ENCODE results near the gene AHNAK.
"Not testable (repeated sequence)": the region's sequence is repeated elsewhere in the genome, so short reads cannot be mapped to it uniquely, and the experiment has no call there.

AHNAK gene

DNA sequence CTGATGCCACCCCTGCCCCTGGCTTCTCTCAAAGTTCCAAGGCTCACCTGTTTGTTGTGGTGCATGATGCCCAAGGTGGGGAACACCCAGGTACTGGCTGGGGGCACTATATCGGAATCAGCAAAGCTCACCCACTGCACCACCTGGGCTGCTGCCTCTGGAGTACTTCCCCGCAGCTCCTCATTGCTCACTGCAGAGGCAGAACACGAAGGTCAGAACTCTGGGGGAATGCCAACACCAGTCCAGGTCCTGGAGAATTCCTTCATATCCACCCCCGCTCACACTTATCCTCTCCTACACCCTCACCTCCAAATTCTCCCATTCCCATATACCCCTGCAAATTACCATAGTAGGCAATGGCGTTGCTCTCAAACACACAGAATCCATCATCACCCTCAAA lies 24.9 kb upstream of the AHNAK start:
- DNase-seq = not testable (repeated sequence)

DNA sequence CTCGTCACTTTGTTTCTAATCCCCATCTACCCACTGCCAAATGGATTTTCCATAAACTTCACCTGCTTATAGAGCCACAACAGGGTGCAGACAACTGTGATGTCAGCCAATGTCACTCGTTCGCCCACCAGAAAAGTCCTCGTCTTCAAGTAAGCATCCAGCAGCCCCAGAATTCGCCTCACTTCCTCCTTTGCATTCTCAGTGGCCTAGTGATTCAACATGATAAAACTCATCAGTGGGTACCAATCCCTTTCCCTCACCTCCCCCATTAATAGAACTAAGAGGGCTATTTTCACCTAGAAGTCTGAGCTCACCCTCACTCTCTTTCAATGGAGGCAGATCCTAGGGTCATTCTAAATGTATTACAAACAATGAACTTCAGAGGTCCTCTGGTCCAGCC lies 24.3 kb upstream of the AHNAK start:
- not testable (repeated sequence) for DNase-seq

DNA sequence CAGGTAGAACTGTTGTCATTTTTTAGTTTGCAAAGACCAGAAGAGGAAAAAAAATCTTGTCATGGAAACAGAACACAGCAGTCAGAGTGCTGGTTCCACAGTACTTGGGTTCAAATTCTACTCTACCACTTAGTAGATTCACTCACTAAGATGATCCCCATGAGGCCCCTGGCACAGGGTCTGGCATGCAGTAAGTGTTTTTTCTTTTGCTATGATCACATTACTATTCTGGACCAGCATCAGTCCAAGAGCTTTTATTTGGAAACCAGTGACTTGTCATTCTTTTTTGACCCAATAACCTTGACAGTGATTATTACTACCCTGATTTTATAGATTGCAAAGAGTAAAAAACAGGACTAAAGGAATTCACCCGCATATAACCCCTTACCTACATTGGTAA lies 23.0 kb upstream of the AHNAK start:
- DNase-seq = no peak

DNA sequence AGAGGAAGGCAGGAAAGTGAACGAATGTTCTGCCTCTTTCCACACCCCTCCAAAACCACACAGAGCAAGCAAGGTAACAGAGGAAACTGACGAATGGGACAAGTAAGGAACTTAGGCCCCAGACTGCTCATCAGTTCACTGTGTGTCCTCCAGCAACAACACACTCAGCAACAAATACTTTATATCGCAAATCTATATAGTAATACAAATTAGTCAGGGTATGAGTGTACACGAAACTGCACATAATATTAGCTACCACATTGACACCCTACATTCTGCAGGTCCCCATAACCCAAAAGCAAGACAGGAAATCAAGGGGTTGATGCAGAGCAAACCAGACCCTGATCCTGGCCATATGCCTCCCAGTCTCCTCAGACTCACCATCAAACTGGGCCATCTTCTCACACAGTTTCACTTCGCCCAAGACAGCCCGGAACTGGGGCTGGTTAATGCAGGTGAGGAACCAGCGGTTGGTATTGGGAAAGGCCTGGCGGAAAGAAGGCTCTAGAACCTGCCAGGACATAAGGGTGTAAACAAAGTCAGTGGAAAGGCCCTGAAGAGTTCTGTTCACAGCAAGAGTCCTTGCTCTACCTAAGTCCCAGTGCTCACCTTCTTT lies 20.5 kb upstream of the AHNAK start:
- DNase-seq = no peak

DNA sequence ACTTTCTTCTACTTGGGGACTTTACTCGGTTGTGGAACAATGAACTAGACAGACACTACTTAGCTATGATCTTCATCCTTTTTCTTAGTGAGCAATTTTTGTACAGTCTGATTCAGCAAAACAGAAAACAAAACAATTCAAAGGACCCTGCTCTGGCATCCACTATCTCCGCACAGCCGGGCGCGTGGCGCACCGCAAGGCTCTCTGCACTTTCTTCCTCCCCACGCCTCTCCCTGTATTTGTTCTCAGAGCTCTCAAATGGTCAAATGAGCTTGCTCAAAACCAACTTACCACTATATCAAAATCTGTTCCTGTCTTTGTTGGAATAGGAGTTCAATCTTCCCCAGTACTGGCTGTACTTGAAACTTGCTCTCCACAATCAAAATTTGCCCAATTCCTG lies 19.6 kb upstream of the AHNAK start:
- DNase-seq = no peak

DNA sequence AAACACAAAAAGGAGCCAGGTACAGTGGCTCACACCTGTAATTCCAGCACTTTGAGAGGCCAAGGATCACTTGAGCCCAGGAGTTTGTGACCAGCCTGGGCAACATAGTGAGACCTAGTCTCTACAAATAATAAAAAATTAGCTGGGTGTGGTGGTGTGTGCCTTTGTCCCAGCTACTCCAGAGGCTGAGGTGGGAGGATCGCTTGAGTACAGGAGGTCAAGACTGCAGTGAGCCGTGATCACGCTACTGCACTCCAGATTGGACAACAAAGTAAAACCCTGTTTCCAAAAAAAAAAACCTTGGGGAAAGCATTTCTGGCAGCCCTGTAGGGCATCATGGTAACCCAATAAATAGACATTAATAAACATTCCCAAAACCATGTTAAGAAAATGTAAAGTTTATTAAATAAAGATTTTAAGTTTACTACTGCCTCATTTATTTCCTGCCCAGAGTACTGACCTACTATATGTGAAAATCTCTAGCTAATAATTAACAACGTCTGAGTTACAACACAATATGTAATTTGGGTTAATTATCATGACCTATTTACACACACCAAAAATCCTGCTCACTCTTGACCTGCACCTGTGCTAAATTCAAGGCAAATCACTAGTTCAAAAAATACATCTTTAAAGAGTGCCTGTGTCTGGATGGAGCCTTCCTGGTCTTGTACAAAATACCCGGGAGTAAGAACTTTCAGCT lies 18.6 kb upstream of the AHNAK start:
- no peak for DNase-seq

DNA sequence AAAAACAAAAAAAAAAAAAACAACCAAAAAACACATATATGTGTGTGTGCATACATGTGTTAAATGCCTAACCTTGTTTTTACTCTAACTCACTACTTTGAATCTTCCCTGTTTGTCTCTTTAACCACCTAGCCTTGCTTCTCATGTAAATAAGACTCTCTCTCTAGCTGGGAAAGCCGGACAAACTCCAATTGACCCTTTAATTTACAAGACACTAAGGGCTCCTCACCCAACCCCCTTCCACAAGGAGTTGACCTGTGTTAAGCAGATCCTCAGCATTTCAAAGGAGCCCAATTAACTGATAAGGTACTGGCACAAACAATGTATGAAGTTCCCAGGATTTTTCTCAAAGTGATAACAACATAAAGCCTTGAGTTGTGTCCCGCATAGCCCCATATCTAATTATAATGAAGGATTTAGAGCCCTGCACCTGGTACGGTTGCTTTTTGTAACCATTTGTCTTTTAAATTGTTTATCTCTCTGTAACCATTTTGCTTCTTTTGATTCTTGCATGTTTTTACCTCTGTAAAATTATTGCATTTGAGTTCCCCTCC lies 15.1 kb upstream of the AHNAK start:
- DNase-seq = not testable (repeated sequence)

DNA sequence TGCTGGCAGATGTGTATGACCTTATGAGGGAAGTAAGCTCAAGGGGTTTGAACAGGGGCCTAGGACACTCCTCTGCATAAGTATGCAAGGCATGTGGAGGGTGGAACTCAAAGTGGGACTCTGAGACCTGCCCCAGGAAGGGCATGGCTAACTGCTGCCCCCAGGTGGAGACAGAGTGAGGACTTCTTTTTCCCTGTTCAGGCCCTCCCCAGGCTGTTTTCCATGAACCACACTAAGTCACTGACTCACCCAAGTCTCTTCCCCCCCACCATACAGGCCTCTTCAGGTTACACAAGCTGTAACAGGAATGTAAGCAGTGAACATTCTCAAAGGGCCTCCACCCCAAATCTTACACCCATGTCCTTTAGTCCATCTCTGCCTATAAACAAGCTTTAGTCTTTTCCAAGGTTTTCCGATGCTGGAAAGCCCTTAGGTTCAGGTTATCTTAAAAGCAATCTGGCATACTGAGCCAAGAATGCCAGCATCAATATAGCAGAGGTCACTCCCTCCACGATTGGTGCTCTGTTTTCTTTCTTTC lies 14.0 kb upstream of the AHNAK start:
- DNase-seq = no peak

DNA sequence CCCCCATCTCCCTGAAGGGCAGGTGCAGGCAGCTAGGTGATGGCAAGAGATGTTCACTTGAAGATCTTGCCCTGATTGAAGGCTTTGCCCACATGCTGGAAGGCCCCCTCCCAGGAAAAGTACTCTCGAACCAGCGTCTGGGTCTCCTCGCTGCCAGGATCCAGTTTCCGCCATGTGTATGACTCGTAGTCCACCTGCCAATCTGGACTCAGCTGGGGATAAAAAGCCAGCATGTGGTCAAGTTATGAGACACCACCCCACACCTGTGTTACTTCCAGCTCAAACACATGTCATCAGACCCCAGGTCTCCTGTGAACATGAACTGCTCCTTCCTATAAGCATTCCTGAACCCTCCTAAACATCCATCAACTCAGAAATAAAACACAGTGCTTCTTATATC lies 13.0 kb upstream of the AHNAK start:
- not testable (repeated sequence) for DNase-seq

DNA sequence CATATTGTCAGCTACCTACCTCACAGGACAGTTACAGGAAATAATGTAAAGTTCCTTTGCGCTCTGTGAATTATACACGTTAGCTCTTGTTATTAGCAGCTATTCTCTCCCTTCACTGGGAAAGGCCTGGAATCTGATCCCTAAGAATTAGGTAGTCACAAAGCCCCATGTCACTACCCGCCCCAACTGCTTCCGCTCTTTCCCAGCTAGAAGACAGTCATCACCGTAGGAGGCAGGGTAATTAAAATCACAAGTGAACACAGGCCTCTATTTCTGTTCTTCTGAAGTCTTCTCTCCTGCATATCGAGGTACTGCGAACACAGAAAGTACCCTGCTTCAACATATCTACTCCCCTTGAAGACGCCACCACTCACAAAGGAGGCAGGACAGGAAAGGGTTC lies 12.6 kb upstream of the AHNAK start:
- DNase-seq = no peak

DNA sequence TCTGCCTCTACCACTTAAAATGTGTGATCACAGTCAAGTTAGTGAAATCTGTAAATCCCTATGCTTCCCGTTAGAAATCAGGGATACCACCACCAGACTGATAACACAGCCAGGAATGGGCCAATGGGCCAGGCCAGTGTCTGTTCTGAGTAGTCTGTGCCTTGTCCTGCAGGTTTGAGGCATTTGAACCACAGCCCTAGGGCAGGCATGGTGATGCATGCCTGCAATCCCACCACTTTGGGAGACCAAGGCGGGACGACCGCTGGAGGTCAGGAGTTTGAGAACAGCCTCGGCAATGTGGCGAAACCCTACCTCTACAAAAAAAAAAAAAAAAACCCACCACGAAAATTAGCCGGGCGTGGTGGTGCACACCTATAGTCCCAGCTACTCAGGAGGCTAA lies 12.1 kb upstream of the AHNAK start:
- no peak for DNase-seq

DNA sequence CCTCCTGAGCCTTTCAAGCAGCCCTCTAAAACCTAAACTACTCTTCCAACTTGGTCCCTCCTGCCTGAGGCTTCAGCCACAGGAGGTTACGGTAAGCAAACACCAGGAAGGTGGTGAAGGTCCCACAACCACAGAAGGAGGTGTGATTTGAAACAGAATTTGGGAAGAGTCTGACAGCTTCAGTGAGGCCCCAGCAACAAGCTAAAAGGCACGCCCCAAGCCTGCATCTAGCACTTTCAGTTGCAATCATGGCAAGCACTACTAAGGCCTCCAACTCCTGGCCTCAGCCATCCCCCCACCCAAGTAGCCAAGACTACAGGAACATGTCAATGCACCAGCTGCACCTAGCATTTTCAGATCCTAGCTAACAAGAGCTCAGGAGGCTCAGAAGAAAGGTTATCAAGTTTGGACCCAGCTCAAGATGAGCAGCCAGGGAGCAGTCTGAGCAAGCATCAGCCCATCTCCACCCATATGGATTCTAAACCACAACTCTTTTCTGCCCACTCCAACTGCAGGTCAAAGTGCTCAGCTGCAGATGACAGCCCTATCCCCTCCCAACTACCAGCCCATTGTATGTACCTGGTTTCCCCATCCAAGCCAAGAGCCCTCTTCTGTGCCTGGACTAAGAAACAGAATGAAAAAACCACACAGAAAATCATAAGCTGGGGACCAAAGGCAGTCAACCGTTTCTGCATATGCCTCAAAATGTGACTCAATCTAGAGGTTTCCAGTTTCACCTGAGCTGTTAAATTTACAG lies 10.4 kb upstream of the AHNAK start:
- DNase-seq = no peak

DNA sequence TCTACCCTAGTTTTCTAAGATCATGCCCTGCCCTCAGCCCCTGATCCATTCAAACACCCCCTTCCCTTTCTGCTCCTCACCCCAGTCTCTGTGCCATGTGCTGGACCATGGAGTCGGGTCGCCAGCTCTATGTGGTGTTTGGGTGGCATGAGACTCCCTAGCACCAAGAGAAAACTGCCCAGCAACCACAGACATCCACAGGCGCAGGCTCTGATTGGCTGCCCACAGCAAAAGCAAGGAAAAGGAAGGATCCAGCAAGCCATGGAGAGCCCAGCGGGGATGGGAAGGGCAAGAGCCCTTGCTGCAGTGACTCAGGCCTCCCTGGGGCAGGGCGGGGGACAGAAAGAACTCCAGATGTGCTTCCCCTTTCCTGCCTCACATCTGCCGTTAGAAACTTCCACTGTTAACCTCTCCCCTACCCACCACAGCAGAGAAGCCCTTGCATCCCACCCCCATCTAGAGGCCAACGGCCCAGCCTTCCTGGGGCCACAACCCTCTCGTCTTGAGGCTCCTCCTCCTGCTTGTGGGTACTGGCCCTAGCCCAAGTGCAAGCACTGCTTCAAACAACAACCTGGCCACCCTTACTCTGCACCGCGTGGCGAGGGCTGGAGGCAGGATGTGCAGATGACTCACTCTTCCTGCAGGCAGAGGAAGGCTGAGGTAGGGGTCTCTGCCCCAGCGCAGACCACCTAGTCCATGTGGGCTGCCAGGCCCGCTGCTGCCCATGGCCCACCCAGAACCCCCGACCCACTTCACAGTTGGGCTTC lies 9.7 kb upstream of the AHNAK start:
- no peak for DNase-seq

DNA sequence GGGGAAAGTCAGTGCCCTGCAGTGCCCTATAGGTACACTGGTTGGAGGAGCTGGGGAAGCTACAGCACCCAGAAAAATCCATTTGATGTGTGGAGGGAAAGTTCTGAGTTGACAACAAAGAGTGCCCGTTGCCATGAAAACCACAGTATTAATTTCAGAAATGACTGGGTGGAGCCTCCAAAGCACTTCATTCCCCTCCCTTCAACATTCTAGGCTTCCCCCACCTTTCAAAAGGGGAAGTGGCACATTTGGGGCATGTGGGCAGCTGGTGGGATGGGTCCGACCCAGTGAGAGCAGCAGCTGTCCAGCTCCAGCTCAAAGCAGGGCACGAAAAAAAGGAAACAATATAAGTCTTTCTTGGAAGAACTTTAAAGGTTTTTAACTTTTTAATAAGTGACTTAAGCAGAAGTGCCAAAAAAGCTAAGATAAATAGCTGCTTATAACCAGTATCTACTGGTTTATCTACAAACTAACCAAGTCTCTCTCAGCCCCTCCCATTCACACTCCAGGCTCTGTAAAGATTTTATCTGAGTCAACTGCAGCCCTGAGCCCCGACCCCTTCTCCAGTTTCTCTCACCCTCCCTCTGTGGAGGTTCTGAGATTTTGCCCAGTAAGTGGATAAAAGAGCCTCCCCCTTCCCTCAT lies 9.0 kb upstream of the AHNAK start:
- no peak for DNase-seq

DNA sequence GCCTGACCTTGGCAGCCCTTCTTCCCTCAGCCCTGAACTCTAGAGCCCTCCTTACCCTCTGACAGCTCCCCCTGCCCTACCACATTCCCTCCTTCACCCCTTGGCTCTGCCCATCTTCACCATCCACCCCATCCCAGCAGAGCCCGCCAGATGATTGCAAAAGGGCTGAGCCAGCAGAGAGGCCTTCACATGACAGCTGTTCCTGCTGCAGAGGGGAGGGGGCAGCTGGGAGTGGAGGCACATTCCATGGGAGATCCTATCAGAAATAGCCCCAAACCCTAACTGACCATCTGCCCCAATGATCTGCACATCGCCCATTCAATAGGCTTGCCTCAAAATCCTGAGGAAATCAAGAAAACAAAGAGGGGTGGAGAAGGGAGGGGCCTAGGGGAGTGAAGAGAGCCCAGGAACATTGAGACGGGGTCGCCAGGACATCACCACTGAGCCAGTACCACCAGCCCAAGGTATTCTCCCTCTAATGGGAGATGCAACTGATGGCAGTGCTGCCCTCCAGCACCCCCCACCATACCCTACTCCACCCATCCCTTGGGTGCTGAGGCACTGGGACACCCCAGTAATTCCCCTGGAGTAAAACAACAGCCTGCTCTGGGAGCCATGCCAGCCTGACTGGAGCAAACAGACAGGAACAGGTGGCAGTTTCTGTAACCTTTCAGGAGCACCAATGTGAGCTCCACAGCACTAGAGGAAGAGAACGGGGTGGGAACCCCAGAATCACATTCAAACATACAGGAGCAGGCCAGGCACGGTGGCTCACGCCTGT lies 8.0 kb upstream of the AHNAK start:
- DNase-seq = no peak

DNA sequence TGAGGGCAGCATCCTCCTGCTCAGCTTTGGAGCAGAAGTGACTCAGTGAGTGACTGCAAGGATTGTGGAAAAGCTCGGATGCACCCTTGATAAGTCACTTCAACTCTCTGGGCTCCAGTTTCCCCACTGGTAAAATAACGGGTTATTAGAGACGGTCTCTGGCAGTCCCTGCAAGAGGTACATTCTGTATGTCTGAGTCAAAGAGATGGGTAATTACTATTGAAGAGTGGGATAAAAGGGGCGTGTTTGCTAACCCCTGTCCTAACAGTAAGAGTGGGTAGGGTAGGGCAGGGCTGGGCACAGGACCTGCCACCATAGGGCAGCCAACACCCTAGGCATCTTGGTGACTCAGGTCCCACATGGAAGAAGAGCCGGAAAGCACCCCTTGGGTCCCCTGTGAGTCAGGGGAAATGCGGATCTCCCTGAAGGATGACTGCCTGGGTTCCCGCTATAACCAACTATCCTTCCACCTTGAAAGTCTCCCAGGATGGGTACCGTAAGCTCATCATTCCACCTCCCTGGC lies 7.3 kb upstream of the AHNAK start:
- no peak for DNase-seq

DNA sequence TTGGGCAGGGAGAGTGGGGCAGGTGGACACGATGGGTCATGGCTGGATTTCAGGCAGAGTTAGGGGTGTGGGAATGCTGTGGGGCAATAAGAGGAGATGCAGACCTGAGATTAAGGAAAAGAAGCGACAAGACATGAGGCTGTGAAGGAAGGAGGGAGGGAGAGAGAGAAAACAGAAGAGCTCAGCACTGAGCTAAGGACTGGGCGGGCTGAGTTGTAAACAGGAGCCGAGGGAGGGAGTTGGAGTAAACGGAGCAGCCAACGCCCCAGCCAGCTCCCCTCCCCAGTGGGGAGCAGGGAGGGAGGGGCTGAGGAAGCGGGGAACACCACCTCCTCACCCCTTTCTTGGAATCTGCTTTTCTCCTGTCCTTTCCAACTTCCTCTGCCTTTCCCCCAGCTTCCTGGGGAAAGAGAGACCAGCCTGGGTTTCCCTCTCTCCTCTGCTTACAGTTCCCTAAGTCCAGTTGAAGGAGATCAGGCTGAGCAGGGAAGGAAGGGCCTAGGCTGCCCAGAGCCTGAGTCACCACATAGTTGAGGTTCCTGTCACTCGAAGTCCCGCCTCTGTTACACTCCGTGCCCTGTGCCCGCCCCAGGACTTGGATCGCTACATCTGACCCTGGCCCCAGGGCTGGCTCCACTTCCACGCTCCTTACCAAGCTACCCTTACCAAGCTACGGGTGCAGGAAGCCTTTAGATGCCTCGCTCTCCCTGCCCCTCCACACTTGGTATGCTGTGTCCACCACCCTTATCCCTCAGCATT lies 6.7 kb upstream of the AHNAK start:
- no peak for DNase-seq

DNA sequence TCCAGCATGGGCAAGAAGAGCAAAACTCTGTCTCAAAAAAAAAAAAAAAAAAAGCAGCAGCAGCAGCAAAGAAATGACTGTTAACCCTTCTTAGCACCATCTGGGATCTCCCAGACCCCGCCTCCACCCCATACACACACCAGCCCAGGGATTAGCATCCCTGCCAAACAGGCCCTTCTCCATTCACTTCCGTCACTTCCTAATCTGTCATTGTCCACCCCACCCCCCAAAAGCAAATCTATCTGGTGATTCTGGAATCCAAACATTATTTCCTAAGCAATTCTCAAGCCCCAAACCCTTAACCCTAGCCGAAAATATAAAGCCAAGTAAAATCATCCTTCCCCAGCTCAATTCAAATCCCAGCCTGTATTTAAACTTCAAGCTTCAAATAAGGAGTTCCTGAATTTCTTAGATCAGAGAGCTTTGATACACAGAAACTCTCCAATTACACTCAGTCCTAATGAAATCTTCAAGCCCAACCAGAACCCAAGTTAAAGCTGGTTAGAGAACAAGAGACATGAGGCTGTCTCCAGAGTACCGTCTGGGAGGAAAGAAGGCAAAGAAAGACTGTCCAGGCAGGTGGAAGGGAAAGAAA lies 6.0 kb upstream of the AHNAK start:
- DNase-seq = no peak

DNA sequence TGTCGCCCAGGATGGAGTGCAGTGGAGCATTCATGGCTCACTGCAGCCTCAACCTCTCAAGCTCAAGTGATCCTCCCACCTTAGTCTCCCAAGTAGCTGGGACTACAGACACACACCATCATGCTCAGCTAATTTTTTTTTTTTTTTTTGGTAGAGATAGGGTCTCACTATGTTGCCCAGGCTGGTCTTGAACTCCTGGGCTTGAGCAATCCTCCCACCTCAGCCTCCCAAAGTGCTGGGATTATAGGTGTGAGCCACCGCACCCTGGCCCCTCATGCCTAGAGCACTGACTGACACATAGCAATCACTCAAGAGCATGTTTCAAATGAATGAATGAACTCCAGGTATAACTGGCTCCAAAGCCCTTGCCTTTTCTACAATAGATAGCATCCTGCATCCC lies 3.9 kb upstream of the AHNAK start:
- DNase-seq = not testable (repeated sequence)

Measured in cortex of kidney (tissue), 1 donor.